ENCODE measurements around the gene TMEM270. TPM values are rescaled to one million over a fixed set of nuclear protein-coding genes. Genes with fewer than 3 reads are reported as not detected.
A peak's percentile ranks its signal among the peaks of the same experiment; 100 is the strongest.
"Not testable (repeated sequence)": the region's sequence is repeated elsewhere in the genome, so short reads cannot be mapped to it uniquely, and the experiment has no call there.

The TMEM270 gene
- not detected for total RNA-seq

DNA sequence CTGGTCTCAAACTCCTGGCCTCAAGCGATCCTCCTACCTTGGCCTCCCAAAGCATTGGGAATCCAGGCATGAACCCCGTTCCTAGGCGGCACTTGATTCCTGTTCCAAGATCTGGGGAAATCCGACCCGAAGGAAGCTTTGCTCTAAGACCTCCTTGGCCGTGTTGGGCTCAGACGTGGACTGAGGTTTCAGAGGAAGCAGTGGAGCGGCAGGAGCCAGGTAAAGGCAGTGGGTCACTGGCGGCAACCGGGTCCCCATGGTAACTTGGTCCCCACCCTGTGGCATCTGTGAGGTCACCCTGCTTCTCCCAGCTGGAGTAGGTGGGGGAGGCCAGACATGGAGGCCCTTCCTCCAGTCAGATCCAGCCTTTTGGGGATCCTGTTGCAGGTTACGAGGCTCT lies at the start of gene TMEM270:
Gene TMEM270, plus strand, starts transcription at position 301 of the 400 bp plus-strand sequence. Its CDS starts 36 bp downstream, at position 337.
- H3K4me3 ChIP-seq (ENCODE audit: low read depth, poor library complexity, severe bottlenecking), result no peak within 1 kb of the TSS
- intact Hi-C loops (cut with DNase I; ENCODE audit: low total_unique reads), result loop anchor here (10.0 kb wide), 1 partner anchor 104 kb away; no protein-coding TSS in a partner anchor
- TF ChIP-seq POLR2A (IDR thresholded peaks at IDR 0.05) (no peak), CTCF (IDR thresholded peaks at IDR 0.05) (no peak)
- no peak for DNase-seq (ENCODE audit: low spot score in 2 of 2)
- WGBS, 2 donors, result 87 to 92% methylated on average over 10 to 11 of the region's 11 CpGs

DNA sequence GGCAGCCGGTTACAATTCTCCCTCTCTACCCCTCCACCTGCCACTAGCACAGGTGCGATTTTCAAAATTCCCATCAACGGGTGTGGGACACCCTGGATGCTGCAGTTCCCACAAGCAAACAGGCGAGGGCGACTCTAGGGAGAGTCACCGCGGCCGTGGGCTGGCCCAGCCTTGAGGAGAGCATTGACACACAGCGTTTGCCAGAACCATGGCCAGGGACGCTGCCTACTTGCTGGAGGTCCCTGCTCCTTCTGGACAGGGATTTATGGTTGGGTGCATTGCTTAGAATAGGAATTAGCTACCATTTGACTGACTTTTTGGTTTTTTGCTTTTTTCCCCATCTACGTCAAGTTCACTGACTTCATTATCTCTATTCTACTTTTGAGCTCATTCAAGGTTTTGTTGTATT lies 49.2 kb upstream of the TMEM270 start:
- peak in 1 of 2 donors; percentile 94 for DNase-seq (ENCODE audit: low spot score in 2 of 2)
- no peak overlapping the region for H3K4me3 ChIP-seq (ENCODE audit: low read depth, poor library complexity, severe bottlenecking)
- intact Hi-C loops (cut with DNase I; ENCODE audit: low total_unique reads), result no loop called here
- TF ChIP-seq POLR2A (IDR thresholded peaks at IDR 0.05), result no peak
- TF ChIP-seq CTCF (IDR thresholded peaks at IDR 0.05), result peak in 2 of 3 donors; percentile 38 to 67
- 10 to 12% methylated on average over 11 of the region's 11 CpGs for WGBS, 2 donors

- no peak for DNase-seq (ENCODE audit: low spot score in 2 of 2)
- TF ChIP-seq POLR2A (IDR thresholded peaks at IDR 0.05), result no peak
- no peak for TF ChIP-seq CTCF (IDR thresholded peaks at IDR 0.05)
- H3K4me3 ChIP-seq (ENCODE audit: low read depth, poor library complexity, severe bottlenecking), result no peak overlapping the region
- intact Hi-C loops (cut with DNase I; ENCODE audit: low total_unique reads), result no loop called here
- 91% methylated on average over 3 of the region's 3 CpGs for WGBS, 2 donors
Measured at GRCh38 chr7:73812996-73813395, 48.0 kb upstream of the TMEM270 start.

- intact Hi-C loops (cut with DNase I; ENCODE audit: low total_unique reads), result no loop called here
Measured at GRCh38 chr7:73815436-73815835, 45.5 kb upstream of the TMEM270 start.

DNA sequence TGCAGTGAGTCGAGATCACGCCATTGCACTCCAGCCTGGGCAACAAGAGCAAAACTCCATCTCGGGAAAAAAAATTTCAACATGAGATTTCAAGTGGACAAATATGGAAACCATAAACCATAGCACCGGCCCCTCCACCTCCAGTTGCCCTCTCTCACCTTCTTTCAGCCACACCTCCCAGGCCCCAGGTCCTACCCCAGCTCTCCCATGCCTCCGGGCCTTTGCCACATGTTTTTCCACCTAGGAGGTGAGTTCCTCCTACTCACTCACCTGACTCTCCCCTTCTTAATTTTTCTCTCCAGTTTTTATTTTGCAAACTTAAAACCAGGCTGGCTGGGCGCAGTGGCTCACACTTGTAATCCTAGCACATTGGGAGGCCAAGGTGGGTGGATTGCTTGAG lies 43.8 kb upstream of the TMEM270 start:
- WGBS, 2 donors, result 91 to 93% methylated on average over 6 of the region's 6 CpGs
- peak in 1 of 2 donors; percentile 67 for DNase-seq (ENCODE audit: low spot score in 2 of 2)
- intact Hi-C loops (cut with DNase I; ENCODE audit: low total_unique reads), result no loop called here
- no peak overlapping the region for H3K4me3 ChIP-seq (ENCODE audit: low read depth, poor library complexity, severe bottlenecking)
- no peak for TF ChIP-seq POLR2A (IDR thresholded peaks at IDR 0.05)
- TF ChIP-seq CTCF (IDR thresholded peaks at IDR 0.05), result no peak

More at GRCh38 chr7:73815436-73815835, 45.5 kb upstream of the TMEM270 start:
- H3K4me3 ChIP-seq (ENCODE audit: low read depth, poor library complexity, severe bottlenecking), result no peak overlapping the region
- 80 to 82% methylated on average over 8 of the region's 8 CpGs for WGBS, 2 donors
- TF ChIP-seq POLR2A (IDR thresholded peaks at IDR 0.05) (no peak), CTCF (IDR thresholded peaks at IDR 0.05) (no peak)
- DNase-seq (ENCODE audit: low spot score in 2 of 2), result peak in 1 of 2 donors; percentile 31

DNA sequence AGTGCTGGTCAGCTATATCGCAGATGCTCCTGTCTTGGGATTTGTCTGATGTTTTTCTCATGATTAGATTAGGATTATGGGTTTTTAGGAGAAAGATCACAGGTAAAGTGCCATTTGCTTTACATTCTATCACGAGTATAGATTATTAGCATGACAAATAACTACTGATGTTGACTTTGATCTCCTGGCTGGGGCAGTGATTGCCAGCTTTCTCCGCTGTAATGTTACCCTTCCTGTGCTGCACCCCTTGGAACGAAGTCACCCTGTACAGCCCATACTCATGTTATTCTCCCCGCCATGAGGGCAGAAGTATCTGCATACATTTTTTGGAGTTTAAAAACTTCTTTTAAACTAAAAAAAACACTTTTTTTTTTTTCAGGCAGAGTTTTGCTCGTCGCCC lies 40.9 kb upstream of the TMEM270 start:
- 85 to 92% methylated on average over 7 of the region's 7 CpGs for WGBS, 2 donors
- intact Hi-C loops (cut with DNase I; ENCODE audit: low total_unique reads), result no loop called here

GRCh38 chr7:73821597-73822285 lies 39.2 kb upstream of the TMEM270 start:
- WGBS, 2 donors, result 90 to 95% methylated on average over 14 of the region's 14 CpGs
- DNase-seq (ENCODE audit: low spot score in 2 of 2), result peak in 1 of 2 donors; percentile 66
- intact Hi-C loops (cut with DNase I; ENCODE audit: low total_unique reads); H3K4me3 ChIP-seq (ENCODE audit: low read depth, poor library complexity, severe bottlenecking): not testable (repeated sequence)

More for the DNA sequence above, 40.9 kb upstream of the TMEM270 start:
- no peak overlapping the region for H3K4me3 ChIP-seq (ENCODE audit: low read depth, poor library complexity, severe bottlenecking)
- TF ChIP-seq CTCF (IDR thresholded peaks at IDR 0.05) (no peak), POLR2A (IDR thresholded peaks at IDR 0.05) (no peak)
- no peak for DNase-seq (ENCODE audit: low spot score in 2 of 2)

Measured in lower leg skin (tissue), 4 donors.